ENCODE data around the gene CDC6.

CDC6 gene

DNA sequence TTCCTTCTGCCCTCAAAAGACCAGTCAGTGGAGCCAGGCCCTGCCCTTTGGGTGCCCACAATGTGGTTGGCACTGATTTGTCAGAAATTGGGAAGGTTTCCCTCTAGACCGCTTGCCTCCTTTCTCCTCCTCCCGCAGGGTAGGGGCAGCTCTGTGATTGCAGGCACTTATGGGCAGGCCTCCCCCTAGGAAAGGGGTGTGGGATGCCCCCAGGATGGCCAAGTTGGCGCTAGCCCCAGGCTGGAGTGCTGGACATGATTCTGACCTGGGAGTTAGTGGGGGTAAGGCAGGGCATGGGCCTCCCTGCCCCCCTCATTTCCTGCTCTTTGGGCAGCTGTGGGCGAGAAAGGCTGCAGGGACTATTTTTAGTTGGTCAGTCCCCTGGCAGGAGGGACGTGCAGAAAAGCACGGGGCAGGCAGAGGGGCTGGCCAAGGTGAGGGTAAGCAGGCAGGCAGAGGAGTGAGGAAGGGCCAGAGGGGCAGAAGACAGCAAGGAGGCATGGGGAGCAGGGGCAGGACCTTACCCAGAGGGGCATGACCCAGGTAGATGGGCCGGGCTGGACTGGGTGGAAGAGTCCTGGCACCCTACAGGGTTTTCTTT is 24.6 kb downstream of the CDC6 start:
- DNase-seq (ENCODE audit: low spot score), result peak; percentile 71

GRCh38 chr17:40312893-40313667 is 25.4 kb downstream of the CDC6 start:
- DNase-seq (ENCODE audit: low spot score), result no peak

- peak; percentile 70 for DNase-seq (ENCODE audit: low spot score)
Observed at GRCh38 chr17:40313668-40314583, 26.2 kb downstream of the CDC6 start.

GRCh38 chr17:40314584-40314956 is 26.9 kb downstream of the CDC6 start:
- peak; percentile 76 for DNase-seq (ENCODE audit: low spot score)

- DNase-seq (ENCODE audit: low spot score), result no peak
Observed at GRCh38 chr17:40315206-40315605, 27.5 kb downstream of the CDC6 start.

GRCh38 chr17:40315678-40316570 is 28.2 kb downstream of the CDC6 start:
- DNase-seq (ENCODE audit: low spot score), result no peak

DNA sequence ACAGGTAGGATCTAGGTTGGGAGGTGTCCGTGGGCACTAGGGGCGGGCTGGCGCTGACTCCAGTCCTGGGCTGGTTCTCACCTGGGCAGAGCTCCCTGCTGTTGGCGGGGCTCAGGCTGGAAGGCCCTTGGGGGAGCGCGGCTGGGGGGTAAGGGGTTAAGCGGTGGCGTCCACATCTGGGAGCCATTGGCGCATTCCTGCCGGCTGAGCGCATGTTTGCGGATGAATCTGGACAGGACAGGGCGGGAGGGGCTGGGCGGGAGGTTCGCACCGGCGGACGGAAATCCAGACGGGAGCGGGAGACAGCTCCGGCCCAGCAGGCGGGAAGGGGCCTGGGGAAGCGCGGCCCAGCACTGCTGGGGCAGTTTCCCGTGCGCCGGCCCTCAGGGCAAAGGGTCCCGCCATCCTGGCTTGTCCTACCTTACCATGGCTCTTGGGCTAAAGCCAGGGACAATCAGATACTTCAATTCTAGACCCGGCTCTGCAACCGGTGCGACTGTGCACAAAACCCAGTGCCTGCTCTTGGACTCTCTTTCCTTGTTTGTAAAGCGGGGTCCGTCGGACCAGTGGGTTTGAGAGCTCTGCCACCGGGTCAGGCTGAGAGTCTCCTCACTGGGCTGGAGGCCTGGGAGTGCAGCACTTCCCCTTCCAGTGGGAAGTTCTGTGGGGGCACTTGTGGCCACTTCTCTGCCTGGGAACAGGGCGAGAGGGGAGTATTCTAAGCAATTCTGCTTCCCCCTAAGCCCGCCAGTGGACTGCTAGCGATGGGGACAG is 29.1 kb downstream of the CDC6 start:
- DNase-seq (ENCODE audit: low spot score), result peak; percentile 89

DNA sequence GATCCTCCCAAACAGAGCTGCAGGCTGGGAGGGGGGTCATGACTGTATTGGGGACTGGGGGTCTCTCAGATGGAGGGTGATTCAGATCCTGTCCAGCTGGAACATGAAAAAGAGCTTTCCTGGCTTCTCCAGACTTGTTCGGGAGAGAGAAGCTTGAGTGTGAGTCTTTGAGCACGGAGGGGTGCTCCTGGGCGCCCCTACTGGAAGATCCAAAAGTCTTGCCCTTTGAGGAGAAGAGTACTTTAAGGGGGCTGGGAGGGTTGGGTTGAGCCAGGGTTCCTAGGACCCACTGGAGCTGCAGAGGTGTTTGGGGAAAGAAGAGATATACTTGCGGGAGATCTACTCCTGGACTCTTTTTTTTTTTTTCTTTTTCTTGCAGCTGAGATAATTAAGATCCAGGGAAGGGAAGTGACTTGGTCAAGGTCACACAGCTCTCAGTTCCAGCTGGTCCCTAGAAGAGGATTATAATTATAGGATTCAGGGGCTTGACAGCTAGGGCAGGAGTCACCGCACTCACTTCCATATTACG is 29.7 kb downstream of the CDC6 start:
- peak; percentile 81 for DNase-seq (ENCODE audit: low spot score)

GRCh38 chr17:40317880-40318829 is 30.5 kb downstream of the CDC6 start:
- DNase-seq (ENCODE audit: low spot score), result peak; percentile 96

DNA sequence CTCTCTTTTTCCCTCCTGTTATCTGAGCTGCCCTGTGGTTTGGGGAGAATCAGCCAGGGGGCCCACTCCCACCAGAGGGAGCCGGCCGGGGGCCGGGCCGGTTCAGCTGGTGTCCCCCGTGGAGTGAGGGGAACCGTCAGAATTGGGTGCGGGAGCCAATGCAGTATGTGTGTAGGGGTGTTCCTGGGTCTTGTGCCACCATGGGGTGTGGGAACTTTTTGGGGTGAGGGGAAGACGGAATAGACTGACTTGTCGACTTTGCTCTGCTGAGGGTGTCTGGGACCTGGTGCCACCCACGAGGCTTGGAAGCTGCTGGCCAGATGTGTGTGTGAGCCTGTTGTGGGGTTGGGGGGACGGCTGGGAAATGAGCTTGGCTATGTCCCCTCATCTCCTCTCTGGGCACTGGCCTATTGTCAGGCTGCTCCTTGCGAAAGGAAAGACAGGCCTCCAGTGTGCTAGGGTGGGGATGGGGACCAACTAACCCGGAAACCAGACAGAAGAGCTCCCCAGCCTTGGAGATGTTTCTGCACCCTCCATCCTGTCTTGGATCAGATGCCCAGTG is 31.2 kb downstream of the CDC6 start:
- peak; percentile 66 for DNase-seq (ENCODE audit: low spot score)

- DNase-seq (ENCODE audit: low spot score), result no peak
Observed at GRCh38 chr17:40319651-40320540, 32.2 kb downstream of the CDC6 start.

- DNase-seq (ENCODE audit: low spot score), result peak; percentile 89
Observed at GRCh38 chr17:40320756-40321523, 33.3 kb downstream of the CDC6 start.

GRCh38 chr17:40321524-40321929 is 33.8 kb downstream of the CDC6 start:
- DNase-seq (ENCODE audit: low spot score), result no peak

DNA sequence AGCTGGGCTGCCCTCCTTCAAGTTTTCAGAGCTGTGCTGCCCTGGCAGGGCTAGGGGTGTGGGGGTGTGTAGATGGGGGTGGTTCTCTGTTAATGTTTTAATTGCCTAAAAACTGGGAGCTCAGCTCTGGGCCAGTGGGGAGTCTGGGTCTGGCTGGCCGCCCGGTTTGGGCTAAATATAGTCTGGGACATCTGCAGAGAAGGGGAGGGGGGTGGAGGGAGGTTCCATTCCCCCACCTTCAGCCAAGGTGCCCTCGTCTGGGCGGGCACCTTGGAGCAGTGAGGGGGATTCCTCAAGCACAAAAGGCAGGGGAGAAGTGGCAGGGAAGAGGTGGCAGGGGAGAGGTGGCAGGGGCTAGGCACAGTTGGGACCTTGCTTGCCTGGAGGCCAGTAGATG is 34.3 kb downstream of the CDC6 start:
- no peak for DNase-seq (ENCODE audit: low spot score)

- no peak for DNase-seq (ENCODE audit: low spot score)
Observed at GRCh38 chr17:40322358-40323315, 35.0 kb downstream of the CDC6 start.
